ENCODE measurements around the gene GSTT2B.
"Not testable (repeated sequence)": the region's sequence is repeated elsewhere in the genome, so short reads cannot be mapped to it uniquely, and the experiment has no call there.

DNA sequence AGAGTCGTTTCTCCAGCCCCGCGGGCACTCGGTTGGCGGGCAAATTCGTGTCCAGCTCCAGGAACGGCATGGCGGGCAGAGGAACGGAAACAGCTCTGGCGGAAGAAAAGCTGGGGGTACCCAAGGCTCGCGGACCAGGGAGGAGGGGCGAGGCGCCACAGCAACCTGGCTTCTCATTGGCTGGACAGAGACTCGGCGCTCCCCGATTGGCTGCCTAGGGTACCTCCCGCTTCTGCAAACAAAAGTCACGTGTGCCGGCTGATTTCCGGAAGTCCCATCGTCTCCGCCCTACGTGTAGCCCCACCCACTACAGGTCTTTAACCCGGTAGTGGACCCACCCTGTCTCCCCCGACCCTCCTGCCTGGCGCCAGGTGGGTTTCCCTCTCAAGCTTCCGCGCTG lies 13.3 kb upstream of the GSTT2B start, which contains the start of gene DDT:
- not testable (repeated sequence) for TF ChIP-seq CTCF, POLR2A (IDR thresholded peaks at IDR 0.05)

Measured in heart left ventricle (tissue), 13 donors.